ENCODE data around the gene C1orf226.
A peak's percentile ranks its signal among the peaks of the same experiment; 100 is the strongest.
"Not testable (repeated sequence)": the region's sequence is repeated elsewhere in the genome, so short reads cannot be mapped to it uniquely, and the experiment has no call there.

Gene C1orf226, protein sequence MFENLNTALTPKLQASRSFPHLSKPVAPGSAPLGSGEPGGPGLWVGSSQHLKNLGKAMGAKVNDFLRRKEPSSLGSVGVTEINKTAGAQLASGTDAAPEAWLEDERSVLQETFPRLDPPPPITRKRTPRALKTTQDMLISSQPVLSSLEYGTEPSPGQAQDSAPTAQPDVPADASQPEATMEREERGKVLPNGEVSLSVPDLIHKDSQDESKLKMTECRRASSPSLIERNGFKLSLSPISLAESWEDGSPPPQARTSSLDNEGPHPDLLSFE

DNA sequence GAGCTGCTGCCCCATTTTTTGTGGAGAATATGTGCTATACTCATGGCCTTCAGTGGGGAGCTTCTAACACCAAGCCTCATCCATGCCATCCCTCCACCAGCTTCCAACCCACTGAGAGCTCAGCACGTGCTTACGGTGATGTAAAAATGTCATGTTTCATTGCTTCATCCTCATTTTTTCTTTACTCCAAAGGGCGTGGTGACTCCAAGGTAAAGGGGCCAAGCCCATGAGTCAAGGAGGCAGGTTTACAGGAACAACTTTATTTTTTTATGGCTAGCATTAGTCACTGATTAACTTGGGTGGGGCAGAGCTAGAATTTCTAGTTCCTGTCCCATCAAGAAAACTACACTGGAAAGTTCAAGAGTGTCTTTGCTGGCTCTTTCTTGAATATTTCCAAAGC is at the start of gene C1orf226:
TSS of gene C1orf226 (plus strand) at position 346 of the 400 bp plus-strand sequence. CDS start 174 bp downstream, outside the sequence.
- DNase-seq (ENCODE audit: low read depth) = no peak

DNA sequence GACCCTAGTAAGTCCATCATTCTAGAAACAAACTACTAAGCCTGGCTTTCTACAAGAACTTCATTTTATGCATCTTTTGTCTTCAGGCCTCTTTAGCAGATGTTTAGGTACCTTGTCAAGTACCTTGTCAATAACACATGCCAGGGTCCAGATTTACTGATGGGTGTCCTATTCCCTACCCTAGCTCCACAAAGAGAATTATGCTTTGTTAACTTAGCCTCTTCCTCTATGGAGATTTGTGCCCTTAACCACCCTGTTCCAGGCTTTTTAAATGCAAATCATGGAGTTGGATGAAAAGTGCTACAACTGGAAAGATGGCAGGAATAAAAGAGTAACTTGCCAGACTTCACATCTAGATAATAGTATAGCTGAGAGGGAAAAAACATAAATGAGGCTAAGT is 47.5 kb upstream of the C1orf226 start:
- no peak for DNase-seq (ENCODE audit: low read depth)

DNA sequence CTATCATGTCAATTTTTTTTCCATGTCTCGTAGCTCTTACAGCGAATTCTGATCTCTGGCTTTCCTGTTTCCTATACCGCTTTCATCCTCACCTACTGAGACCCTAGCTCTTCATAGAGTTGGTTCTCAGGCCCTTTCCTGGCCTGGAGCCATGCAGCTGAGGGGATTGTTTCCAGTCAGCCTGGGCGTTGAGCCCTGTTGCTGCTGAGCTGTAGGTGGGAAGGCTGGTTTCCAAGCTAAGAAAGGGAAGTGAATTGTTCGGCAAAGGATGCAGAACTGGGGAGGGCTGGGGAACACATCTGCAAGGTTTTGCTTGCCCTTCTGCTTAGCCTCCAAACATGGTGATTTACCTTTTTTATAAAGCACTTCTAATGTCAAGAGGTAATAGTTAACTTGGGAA is 46.4 kb upstream of the C1orf226 start:
- DNase-seq (ENCODE audit: low read depth) = no peak

DNA sequence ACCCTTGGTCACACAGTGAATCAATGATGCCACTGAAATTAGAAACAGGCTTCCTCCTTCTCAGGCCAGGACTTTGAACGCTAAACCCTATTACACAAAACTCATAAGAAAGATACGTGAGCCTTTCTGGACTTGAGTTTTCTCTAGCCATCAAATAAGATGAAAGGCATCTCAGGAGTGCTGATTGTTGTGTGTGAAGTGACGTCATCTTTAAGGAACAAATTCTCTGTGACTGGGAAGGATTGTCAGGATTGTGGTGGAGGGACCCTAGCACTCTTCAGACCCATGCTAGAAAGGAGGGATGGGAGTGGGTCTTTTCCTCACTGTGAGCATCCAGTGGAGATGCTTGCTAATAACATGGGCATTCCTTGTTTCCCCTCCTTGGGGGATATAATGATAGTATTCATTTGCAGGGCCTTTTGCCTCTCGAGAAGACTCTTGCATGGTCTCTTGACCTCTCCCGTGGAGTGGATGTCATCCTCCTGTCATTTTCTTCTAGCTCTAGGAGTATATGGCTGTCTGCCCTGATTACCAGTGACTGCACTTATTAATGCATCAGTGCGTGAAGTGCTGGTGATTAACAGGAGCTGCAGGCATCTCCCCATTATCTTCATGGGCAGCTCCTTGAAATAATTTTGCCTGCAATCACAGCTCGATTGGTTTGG is 44.8 kb upstream of the C1orf226 start:
- no peak for DNase-seq (ENCODE audit: low read depth)

DNA sequence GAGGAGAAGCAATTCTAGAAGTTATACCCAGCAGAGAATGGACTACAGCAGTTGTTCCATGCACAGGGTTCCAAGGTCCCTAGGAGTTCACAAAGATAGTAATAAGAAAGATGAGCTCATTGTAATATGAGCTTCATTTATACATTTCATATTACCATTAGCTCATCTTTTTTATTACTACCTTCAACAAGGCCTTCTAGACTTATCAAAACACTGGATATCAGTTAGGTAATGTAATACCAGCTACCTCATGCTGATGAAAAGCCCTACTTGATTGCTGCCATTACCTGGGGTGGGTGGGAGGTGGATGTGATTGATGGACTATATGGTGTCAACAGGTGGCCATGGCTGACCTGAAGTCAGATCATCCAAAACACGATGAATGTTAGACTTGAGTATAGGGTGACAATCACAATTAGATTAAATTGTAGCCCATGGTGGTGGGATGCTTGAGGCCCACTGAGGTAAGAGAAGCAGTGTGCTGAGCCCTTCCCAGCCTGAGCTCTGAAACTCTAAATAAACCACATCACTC is 39.0 kb upstream of the C1orf226 start:
- no peak for DNase-seq (ENCODE audit: low read depth)

DNA sequence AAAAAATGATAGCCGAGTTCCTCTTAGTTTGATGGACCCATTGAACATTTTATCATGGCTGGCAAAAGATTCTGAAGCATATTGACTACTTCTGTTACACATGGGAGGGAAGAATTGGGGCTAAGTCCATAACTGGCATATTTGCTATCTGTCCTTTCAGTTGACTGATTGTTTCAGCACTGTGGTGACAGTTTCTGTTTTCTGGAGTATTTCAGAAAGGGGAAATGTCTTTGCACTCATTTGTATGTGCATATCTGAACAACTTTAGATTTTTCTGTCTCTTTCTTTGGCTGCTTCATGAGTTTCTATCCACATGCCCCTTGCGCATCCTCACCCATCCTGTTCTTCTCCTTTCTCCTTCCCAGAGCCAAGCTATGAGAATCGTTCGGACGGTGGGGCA is 38.1 kb upstream of the C1orf226 start:
- DNase-seq (ENCODE audit: low read depth) = no peak

DNA sequence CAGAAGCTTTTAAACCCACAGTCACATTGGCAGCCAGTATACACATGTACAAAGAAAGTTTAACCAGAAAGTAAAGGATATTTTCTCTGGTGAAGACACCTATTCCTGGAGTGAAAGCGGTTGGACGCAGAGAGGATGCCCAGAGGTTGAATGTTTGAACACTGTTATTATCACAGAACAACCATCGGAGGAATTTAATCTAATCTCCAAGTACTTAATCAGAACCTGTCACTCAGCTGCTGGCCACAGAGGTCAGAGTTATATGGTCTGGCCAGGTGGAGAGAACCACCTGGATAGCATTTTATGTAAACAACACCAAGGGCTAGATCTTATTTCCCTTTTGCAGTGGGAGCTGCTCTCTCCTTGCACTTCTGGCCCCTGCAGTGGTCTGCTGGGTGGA is 34.2 kb upstream of the C1orf226 start:
- DNase-seq (ENCODE audit: low read depth) = no peak

DNA sequence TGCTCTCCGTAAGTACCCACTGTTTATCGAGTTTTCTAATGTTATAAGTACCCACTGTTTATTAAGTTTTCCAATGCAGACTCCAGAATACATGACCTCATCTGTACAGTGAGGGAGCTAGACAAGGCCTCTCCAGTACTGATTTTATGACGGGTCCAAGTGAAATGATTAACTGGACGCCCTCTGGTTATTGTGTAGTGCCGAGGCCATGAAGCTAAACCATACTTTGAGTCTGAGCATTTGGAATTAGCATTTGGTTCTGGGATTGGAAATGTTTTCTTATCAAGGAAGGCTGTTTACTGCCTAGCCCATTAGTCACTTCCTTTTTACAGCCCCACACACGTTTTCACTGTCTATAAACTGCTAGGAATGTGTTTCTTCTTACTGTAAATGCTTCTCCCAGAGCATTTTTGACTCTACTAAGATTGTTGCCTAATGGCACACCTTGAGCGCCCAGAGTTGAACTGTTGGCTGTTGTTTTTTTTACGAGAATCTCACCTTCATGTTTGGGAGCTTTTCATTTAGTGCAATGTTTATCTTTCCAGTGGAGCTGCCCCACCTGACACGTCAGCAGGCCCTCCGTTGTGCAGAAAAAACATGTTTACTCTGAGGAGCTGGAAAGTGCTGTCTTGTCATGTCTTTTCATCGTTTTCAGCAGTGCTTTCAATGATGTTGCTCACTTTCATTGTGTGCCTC is 31.7 kb upstream of the C1orf226 start:
- DNase-seq (ENCODE audit: low read depth) = peak; percentile 96

DNA sequence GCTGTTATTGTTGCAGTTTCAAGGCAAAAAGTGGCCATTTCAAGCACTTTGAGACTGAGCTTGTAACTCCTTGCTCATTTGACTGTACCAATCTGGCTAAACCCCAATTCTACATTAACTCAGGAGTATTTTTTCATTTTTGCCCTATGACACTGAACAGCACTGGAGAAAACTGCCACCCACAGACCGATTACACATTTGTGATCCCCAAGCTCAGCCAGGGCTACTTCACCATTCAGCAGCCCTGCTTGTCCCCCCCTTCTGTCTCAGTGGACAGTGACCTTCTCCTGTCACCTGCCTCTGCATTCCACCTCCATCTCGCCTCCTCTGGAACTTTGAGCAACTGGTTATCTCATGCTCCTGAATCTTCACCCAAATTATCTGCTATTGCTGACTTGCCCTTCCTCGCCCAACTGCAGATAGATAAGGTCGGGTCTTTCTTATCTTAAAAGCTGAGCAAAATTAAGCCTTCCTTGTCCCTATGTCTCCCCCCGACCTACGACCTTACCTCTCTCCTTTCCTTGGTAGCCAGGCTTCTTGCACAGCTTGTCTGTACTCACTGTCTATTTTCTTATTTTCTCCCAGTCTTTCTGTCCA is 30.2 kb upstream of the C1orf226 start:
- no peak for DNase-seq (ENCODE audit: low read depth)

DNA sequence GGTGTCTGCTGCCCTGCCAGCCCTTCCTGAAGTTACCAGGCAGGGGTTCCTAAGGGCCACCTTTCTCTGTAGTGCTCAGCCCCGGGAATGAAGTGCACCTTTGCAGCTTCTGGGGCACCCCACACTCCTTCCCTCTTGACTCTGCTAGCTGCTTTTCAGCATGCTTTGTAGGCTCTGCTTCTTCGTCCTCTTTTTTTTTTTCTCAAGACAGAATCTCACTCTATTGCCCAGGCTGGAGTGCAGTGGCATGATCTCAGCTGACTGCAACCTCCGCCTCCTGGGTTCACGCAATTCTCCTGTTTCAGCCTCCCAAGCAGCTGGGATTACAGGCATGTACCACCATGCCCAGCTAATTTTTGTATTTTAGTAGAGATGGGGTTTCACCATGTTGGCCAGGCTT is 29.7 kb upstream of the C1orf226 start:
- not testable (repeated sequence) for DNase-seq (ENCODE audit: low read depth)

DNA sequence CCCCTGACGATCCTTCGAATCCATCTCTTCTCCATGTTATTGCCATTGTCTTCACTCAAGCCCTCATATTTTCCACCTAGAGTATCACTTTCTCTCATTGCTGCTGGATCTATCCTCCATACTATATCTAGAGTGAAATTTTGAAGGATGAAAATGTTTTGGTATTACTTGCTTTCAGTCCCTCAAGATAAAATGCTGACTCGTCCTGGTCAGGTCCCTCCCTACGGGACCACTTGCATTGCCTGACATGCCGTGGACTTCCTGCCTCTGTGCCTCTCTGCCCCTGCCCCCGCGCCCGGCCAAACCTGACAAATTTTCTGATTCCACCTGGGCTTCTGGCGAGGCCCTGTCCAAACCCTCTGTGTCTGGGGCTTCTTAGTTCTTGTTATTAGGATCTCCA is 28.4 kb upstream of the C1orf226 start:
- DNase-seq (ENCODE audit: low read depth) = no peak

DNA sequence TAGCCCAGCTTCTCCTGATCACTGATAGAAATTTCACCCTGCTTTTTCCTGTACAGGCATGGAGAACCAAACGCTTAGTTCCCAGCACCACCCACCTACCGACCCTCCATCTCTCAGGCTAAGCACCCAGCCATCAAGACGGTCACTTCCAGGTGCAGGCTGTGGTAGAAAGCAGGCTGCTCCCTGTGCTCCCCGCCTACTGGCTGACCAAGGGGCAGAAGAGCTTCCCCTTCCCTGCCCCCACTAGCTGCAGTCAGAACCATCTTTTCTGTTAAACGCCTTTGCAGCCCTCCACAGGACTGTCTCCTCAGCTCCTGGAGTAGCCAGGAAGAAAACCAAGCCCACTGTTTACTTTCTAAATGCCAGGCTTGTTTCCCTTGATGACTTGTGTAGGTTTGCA is 27.8 kb upstream of the C1orf226 start:
- no peak for DNase-seq (ENCODE audit: low read depth)

DNA sequence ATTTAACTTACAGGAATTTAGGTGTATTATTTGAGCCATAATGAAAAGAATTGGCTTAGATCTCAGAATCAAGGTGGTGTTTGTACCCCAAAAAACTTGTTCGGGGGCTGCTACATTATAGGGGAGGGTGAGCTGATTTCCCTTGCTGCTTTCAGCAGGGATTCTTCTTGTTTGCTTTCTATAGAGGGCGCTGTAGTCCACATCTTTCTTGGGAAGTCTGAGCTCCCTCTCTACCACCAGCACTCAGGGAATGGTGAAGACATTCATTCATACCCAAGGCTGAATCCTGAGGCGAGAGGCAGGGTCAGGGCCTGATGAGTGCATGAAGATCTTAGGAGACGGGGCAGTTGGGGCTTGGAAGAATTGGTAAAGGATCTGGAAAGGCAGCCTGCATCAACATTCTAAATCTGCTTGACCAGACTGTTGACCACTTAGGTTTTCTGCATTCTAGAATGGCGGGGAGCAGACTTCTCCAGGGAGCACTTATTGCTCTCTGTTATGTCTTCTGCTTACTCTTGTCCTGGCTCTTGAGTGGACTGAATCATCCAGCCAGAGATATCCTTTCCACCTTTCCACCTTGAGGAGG is 23.8 kb upstream of the C1orf226 start:
- DNase-seq (ENCODE audit: low read depth) = peak; percentile 63

DNA sequence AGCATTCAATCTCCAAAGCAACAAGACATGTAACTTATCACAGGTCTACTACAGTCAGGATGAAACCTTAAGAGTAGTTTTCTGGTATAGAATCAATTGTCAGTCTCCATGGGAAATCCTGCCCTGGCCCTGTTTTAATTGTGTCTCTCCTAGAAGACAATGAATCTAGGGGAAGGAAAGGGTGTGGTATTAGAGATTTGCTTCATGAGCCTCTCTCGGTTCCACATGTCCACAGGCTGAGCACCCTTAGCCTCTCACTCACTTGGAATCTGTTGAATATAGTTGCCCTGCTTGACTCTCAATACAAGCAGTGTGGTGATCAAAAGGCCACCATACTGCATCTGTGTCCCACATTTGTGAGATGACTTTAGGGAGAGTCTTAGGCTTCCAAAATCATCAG is 22.6 kb upstream of the C1orf226 start:
- DNase-seq (ENCODE audit: low read depth) = no peak

DNA sequence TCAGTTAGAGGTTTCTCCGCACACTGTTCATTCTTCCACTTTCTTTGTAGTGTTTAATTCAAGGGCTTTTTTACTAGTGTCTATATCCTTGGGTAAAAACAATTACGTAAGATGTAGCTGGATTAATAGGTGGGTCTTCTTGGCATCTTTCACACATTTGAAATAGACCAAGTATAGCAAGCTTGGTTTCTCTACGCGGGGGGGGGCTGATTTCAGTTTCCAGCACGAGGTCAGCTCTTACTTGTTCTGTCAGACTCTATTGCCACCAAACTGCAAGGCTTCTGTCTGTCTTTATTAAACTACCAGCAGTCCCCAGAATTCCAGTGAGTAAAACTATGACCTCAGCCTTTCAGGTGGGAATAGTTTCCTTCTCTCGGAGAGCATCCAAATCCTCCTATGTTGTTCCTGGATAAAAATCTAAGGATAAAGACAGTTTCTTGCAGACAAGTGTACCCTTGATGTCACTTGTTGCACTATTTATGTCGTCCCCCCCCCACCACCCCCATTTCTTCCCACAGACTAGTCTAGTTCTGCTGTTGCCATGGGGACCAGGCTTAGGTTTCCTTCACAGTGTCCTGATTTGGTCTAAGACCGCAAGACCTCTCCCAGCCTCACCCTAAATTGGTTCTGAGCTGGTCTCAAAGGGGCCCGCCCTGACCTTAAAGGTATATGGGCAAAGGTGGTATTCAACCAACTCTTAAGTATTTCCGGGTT is 21.8 kb upstream of the C1orf226 start:
- no peak for DNase-seq (ENCODE audit: low read depth)

DNA sequence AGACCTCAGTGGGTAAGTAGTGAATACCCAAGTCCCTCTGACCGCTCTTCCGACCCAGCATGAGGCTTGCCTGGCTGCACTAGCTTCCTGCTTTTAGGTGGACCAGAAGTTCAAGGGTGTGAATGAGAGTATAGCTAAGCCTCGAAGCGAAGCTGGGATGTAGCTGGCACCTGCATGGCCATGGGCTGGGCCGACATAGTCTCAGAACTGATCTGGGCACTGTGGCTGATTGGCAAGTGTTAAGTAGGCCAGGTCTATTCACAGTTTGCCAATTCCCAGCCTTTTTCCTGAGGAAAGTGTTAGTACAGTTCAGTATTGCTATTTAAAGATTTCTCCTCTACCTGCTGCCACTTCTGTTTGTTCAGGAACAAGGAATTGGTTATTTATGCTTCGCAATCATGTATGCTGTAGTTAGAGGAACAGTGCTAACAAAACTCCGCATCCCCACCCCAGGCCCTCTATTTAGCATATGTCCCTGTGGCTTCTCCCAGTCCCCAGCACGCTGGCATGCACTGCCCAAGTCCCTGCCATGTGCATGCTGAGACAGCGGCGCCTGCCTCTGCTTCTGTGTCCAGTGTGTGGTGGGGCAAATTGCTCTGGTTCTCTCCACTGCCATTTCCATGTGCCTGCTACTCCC is 21.2 kb upstream of the C1orf226 start:
- DNase-seq (ENCODE audit: low read depth) = no peak

DNA sequence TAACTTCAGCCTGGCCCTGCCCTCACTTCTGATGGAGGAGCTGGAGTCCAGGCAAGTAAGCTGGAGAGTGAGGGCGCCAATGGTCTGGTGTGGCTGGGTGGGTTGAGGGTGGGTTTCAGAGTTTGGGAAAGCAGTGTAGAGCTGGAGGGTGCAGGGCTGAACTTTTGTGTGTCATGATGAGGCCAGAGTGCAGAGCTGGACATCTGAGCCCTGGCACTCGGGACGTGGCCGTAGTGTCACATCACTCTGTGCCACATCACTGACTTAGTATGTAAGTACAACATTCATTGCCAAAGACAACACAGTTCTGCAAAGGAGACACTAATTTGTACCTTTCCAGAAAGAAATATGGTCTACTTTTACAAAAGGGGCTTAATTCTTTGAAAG is 20.7 kb upstream of the C1orf226 start:
- no peak for DNase-seq (ENCODE audit: low read depth)

DNA sequence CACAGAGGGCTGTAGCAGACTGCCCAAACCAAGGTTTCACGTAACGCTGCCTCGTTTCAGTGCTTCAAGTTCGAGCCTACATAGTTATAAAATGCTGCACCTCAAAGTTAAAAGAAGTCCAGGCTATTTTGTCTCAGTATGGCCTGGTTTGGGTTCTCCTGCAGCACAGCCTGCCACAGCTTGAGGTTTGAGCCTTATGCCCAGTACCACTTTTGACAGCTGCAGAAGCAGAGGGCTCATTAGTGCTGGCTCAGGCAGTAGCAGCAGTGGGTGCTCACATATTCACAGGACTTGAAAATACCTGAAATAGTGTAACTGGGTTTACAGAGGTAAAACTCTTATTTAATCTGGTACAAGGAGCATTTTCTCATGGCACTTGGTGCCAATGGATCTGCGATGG is 20.2 kb upstream of the C1orf226 start:
- no peak for DNase-seq (ENCODE audit: low read depth)

DNA sequence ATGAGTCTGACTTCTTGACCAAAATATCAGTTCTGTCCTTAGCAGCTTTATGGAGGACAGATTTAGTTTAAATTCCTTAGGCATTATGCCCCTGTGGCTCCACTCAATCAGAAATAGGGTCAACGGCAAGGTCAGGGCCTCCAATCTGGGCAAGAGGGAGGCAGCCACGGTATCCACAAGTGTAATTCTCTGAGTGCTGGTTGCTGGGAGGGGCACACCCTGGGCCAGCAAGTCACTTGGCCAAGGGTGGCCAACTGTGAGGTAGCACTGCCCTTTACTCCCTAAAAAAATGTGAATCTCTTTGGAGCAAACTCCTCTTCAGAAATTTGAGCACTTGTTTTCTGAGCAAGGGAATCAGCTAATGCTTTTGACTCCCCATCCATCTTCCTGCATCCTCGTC is 17.7 kb upstream of the C1orf226 start:
- DNase-seq (ENCODE audit: low read depth) = no peak

DNA sequence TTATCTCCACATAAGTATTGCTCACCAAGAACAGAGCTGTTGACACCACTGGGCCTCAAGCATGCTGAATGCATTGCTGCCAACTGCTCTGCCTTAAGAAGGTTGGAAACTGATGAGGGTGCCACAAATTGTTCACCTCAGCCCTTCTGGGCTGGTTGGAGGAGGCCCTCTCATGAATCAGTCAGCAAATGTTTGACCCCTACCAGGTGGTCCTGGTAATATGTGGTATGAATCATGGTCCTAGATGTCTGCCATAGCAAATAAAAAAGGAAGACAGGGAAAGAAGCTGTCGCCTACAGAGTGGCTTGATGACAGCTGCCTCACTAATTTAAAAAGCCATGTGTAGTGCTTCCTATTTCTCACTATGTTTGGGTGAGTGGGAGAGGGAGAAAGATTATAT is 17.0 kb upstream of the C1orf226 start:
- DNase-seq (ENCODE audit: low read depth) = peak; percentile 33
